ENCODE measurements around the gene TAGLN3. TPM values are rescaled to one million over a fixed set of nuclear protein-coding genes. Genes with fewer than 3 reads are reported as not detected.

TAGLN3 gene
- polyA plus RNA-seq, 1 of the 3 experiments (the other 2 are of a cell fraction) = 19.6 TPM

DNA sequence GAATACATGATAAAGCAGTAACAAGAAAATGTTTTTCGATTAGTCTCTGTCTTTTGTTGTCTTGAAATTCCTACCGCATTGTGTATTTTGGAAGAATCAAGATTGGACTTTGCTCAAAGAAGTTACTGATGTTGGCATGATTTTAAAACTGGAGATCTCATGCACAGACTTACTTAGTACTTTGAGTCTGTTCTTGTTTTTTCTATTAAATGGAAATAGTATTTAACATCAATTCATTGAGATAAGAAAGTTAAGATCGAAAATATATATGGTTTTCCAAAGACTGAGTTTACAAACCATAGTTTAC, 17.3 kb upstream of the TAGLN3 start (continued):
- TF ChIP-seq RXRA (IDR thresholded peaks at IDR 0.05; ENCODE audit: borderline replicate concordance, low read depth) = no peak
- no peak for TF ChIP-seq REST (IDR thresholded peaks at IDR 0.05; ENCODE audit: low read depth, low read length)
- no peak for TF ChIP-seq NRF1 (IDR thresholded peaks at IDR 0.05; ENCODE audit: low read depth, low read length)
- no peak for TF ChIP-seq PBX3 (IDR thresholded peaks at IDR 0.05)
- TF ChIP-seq IRF3 (IDR thresholded peaks at IDR 0.05; ENCODE audit: low read depth, low read length) = no peak
- TF ChIP-seq TAF1 (IDR thresholded peaks at IDR 0.05; ENCODE audit: borderline replicate concordance, low read depth, low read length) = no peak
- TF ChIP-seq RCOR1 (IDR thresholded peaks at IDR 0.05; ENCODE audit: low read length) = no peak

DNA sequence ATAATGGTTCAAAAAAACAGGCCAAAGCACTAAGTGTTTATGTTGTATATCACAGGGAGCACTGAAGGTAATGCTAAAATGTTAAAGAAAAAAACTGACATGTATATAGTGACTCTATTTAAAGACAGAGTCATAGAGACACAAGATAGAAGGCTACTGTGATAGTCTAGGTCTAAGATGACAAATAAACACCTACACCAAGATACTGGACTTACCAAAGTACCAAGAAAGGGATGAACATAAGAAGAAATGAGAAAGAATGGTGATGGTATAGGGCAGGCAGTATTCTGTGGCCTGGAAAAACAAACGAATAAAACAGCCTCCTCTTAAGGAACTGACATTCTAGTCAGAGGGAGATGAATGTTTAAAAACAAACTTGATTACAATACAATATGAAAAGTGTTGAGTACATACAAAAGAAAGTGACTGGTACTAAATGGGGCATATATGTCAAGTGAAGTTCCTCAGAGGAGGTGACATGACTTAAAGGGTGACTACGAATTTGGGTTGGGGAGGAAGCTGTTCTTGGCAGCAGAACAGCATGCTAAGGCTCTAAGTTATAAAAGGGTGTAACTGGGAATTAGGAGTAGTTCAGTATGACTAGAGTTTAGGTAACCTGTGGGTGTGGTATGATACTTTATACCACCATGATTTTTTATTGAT, 14.0 kb upstream of the TAGLN3 start:
- ChIA-PET CTCF (interaction anchor here (2.1 kb wide), 1 partner anchor 28 kb away, joined by 20 read pairs; no protein-coding TSS in a partner anchor), POLR2A (no interaction called here)
- H3K4me1 ChIP-seq (ENCODE audit: control insufficient read depth in 1 of 2, insufficient read depth in 2 of 2, low read depth in 1 of 2, low read length in 1 of 2) = peaks cover 6 to 17% of the 10 kb centered on the region in 2 experiments; a peak in 3 of 4 replicates
- no peak overlapping the region for H3K9ac ChIP-seq
- peaks cover 10% of the 10 kb centered on the region for H3F3A ChIP-seq (replicated peaks; ENCODE audit: insufficient read depth)
- H3K4me3 ChIP-seq (ENCODE audit: low read depth in 2 of 2, low read length in 1 of 2) = no peak overlapping the region
- peaks cover 44% of the 10 kb centered on the region for H3K79me2 ChIP-seq (ENCODE audit: insufficient read depth)
- H3K4me2 ChIP-seq = no peak overlapping the region
- no peaks in the 10 kb centered on the region for H3K27me3 ChIP-seq (ENCODE audit: insufficient read depth)
- no peak overlapping the region for H2AFZ ChIP-seq (ENCODE audit: low read depth)
- H3K9me2 ChIP-seq = no peaks in the 10 kb centered on the region
- DNase-seq = no peak
- H3K36me3 ChIP-seq (replicated peaks in 1 of 2; ENCODE audit: control insufficient read depth in 1 of 2, insufficient read depth in 2 of 2, low read length in 1 of 2) = peaks cover 34 to 36% of the 10 kb centered on the region in 2 experiments
- H4K20me1 ChIP-seq (ENCODE audit: insufficient read depth) = no peaks in the 10 kb centered on the region
- no peak overlapping the region for H3K27ac ChIP-seq (ENCODE audit: low read depth in 2 of 2, low read length in 1 of 2)
- TF ChIP-seq JUND (IDR thresholded peaks at IDR 0.05) (no peak), SMC3 (IDR thresholded peaks at IDR 0.05; ENCODE audit: low read depth, low read length) (no peak), EP300 (IDR thresholded peaks at IDR 0.05; ENCODE audit: borderline replicate concordance in 1 of 2, low read depth in 1 of 2, low read length in 1 of 2) (no peak), REST (IDR thresholded peaks at IDR 0.05; ENCODE audit: low read depth, low read length) (no peak), EZH2phosphoT487 (IDR thresholded peaks at IDR 0.05; ENCODE audit: borderline replicate concordance, low read depth) (no peak), MEF2A (IDR thresholded peaks at IDR 0.05; ENCODE audit: borderline replicate concordance, low read depth) (no peak), IRF3 (IDR thresholded peaks at IDR 0.05; ENCODE audit: low read depth, low read length) (no peak), RCOR1 (IDR thresholded peaks at IDR 0.05; ENCODE audit: low read length) (no peak), RFX5 (IDR thresholded peaks at IDR 0.05; ENCODE audit: low read length) (no peak), MXI1 (IDR thresholded peaks at IDR 0.05; ENCODE audit: low read depth, low read length) (no peak)
- WGBS (ENCODE audit: low lambda C conversion rate) = 71% methylated on average over 2 of the region's 2 CpGs
- H3K9me3 ChIP-seq = no peaks in the 10 kb centered on the region

Data from SK-N-SH (cell line).